HG03520 (cell line): ENCODE measurements around the gene NELFCD.
A peak's percentile ranks its signal among the peaks of the same experiment; 100 is the strongest.
"Not testable (repeated sequence)": the region's sequence is repeated elsewhere in the genome, so short reads cannot be mapped to it uniquely, and the experiment has no call there.

ENCODE experiments used
- ATAC-seq: cut with Tn5 transposase; IDR thresholded peaks from one replicate; pipeline ENCODE4 v1.9.1; 2021; ENCODE audit warnings: mild to moderate bottlenecking, moderate library complexity; ENCODE audit not compliant: unreplicated experiment

The NELFCD gene

DNA sequence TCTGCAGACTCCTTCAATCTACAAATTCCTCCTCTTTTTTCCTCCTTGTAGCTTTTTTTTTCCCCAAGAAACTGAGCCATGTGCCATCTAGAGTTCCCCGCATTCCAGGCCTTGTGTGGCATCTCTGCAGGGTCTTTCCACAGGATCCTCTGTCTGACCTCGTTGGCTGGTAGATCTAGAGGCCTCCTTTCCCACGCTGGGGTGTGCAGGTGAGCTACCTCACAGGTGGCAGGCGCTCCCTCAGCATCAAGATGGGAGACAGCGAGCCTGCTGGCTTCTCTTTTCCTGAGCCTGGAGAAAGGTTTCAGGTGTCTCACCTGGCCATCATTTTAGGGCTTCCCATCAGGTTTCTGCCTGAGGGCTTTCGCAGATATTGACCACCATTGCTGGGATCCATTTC lies 9.6 kb upstream of the NELFCD start:
- no peak for ATAC-seq

DNA sequence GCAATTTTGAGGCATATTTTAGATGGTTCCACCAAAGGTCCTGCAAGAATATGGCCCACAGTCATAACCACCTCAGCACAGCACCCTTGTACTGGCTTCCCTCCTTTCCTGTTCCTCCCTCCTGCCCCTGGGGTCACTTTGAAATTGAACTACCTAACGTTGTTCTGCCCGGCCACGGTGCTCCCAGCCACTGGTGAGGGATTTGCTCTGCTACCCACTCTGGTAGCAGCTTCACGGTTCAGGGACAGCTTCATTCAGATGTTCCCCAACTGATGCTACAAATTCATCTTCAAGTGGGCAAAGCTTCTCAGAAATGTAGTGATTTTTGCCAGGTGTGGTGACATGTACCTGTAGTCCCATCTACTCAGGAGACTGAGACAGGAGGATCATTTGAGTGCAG lies 7.9 kb upstream of the NELFCD start:
- ATAC-seq, result no peak

DNA sequence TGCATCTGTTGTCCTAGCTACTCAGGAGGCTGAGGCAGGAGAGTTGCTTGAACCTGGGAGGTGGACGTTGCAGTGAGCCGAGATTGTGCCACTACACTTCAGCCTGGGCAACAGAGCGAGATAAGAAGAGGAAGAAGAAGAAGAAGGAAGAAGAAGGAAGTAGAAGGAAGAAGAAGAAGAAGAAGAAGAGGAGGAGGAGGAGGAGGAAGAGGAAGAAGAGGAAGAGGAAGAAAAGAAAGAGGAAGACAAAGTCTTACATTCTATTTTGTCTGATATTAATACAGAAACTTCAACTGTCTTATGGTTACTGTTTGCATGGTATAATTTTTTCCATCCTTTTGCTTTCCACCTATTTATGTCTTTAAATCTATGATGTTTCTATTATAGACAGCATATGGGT lies 7.2 kb upstream of the NELFCD start:
- no peak for ATAC-seq

DNA sequence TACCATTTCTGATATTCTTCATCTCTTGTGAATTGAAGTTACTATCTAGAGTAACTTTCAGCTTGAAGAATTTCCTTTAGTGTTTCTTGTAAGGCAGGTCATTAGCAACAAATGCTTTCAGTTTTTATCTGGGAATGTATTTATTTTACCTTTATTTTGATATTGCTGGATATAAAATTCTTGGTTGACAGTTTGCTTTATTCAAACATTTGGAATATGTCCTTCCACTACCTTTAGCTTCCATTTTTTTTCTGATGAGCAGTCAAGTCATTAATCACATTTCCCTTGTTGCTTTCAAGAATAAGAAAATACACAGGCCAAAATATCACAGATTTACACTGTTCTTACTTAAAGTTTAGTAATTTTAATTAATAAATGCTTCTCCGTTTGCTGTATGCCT lies 5.7 kb upstream of the NELFCD start:
- ATAC-seq, result no peak

DNA sequence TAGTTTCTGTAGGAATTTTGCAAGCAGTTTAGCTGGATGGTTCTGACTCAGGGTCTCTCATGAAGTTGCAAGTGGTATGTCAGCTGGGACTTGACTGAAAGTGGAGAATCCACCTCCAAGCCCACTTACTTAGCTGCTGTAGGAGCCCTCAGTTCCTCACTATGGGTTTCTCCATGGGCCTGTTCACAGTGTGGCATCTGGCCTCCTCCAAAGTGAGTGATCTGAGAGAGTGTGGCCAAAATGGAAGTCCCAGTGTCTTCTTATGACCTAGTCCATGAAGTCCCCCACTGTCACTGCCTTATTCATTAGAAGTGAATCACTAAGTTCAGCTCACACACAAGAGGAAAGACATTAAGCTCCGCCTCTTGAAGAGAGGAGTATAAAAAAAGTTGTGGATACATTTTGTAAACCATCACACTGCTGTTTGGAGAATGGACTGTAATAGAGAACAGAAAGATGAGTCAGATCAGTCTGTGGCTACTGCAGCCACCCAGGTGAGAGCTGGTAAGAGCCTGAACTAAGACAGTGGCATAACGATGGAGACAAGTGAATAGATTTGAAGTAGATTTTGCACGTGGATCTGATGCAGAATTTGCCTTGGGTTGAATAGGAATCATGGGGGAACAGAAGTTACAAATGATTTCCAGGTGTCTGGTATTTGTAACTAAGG lies 4.9 kb upstream of the NELFCD start:
- no peak for ATAC-seq

DNA sequence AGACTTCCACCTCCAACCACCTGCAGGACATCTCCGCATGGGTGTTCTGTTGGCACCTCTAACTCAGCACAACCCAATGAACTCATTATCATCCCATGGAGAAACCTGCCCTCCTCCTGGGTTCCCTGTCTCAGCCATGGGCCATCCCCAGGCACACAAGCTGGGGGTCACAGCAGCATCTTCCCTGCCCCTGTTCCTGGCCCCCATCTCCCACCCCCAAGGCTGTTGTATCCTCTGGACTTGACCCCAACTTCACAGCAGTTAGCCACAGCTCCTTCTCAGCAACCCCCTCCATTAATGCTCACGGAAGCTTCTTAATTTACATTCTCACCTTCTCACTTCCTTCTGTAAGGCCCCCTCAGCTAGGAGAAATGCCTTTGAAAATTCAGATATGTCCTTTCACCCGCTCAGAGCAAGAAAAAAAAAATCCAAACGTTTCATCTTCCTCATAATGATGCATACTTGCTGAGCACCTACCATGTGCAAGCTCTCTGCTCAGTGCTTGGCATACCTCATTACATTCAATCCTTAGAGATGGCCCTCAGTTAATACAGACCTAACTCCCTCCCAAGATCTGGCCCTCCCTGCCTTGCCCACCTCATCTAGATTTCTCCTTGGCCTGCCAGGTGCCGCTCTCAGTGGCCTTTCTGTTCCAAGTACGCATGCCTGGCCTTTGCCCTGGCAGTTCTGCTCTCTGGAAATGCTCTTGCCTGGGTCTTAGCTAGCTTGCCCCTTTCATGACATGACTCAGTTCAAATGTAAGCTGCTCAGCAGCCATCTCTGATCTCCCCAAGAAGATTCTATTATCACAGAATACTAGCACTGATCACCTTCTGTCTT lies 2.5 kb upstream of the NELFCD start:
- ATAC-seq, result no peak

DNA sequence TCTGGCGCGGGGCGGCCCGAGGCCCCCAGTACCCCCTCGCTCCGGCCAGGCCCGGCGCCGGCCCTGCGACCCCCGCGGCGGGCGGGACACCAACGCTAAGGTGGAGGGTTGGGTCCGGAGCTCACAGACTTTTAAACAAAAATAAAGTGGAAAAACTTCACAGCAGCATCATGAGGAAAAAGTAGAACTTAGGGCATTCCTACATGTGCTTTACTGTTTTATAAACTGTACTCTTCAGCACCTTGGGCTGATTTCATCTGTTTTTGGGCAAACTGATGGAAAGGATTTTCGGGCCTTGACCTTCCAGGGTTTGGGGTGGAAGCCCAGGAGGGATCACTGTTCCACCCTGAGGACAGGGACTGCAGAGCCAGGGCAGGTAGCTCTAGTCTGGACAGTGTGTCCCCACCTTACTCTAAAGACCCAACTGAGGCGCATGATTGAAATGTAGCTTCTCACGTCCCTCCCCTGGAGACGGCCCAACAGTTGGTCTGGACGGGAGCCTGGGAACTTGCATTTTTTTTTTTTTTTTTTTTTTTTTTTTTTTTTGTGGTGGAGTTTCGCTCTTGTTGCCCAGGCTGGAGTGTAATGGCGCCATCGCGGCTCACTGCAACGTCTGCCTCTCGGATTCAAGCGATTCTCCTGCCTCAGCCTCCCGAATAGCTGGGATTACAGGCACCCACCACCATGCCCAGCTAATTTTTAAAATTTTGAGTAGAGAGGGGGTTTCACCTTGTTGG lies 740 bp downstream of the NELFCD start:
- peak; percentile 3 for ATAC-seq

DNA sequence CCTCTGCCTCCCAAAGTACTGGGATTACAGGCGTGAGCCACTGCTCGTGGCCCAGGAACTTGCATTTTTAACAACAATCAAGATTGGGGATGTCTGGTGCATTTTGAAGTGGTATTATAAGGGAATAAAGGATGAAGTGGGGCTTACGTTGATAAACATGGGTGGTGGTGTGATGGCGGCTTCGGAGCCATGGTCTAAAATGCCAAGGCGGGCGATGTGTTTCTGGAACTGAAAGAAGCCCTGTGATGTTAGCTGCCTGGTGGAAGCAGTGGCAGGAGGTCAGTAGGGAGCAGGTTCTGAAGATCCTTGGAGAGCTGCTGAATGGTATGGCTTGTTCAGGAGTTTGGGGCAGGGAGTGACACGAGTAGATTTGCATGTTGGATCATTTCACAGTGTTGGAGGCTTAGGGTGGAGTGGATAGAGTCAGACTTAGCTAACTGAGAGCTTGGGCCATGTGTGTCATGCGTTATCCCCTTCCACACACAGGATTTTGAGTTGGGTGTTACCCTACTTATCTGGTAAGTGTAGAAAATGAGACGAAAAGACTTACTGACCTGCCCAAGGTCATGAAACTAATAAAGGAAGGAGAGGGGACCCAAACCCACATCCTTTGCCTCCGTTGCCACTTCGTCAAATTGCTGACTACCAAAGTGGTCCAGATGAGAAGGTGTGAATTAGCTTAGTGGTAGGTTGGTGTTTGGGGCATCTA lies 1.5 kb downstream of the NELFCD start:
- ATAC-seq, result no peak

DNA sequence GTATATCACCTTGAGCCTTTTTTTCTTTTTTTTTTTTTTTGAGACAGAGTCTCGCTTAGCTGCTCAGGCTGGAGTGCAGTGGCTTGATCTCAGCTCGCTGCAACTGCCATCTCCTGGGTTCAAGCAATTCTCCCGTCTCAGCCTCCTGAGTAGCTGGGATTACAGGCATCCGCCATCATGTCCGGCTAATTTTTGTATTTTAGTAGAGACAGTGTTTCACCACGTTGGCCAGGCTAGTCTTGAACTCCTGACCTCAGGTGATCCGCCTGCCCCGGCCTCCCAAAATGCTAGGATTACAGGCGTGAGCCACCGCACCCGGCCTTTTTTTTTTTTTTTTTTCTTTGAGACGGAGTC lies 2.0 kb downstream of the NELFCD start:
- ATAC-seq, result not testable (repeated sequence)

DNA sequence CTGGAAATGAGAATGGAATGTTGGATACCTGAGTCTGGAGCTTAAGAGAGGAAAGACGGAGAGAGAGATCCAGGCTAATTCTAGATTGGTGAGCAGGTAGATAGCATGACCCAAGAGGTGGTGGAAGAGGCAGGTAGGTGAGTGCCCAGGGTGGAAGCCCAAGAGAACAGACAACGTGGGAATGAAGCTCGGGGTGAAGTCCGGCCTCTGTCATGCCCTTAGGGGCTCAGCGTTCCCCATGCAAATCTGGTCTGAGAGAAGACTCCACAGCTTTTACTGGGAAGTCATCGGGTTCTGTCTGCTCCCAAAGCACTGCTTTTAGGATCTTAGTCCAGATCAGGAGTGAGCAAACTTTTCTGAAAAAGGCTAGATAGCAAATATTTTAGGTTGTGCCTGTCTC lies 3.6 kb downstream of the NELFCD start:
- no peak for ATAC-seq

DNA sequence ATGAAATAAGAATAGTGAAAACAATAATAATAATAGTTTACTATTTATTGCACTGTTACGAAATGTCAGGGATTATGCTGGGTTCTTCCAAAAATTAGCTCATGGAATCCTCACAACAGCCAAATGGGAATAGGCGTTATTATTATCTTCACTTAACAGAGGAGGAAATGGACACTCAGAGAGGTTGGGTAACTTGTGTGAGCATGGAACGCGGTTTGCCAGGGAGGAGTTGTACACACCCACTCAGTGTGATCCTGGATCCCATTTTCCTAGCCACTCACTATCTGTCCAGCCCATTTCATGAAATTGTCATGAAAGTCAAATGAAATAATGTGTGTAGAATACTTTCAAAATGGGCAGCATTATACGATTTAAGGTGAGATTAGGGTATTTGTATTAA lies 4.6 kb downstream of the NELFCD start:
- ATAC-seq, result no peak

DNA sequence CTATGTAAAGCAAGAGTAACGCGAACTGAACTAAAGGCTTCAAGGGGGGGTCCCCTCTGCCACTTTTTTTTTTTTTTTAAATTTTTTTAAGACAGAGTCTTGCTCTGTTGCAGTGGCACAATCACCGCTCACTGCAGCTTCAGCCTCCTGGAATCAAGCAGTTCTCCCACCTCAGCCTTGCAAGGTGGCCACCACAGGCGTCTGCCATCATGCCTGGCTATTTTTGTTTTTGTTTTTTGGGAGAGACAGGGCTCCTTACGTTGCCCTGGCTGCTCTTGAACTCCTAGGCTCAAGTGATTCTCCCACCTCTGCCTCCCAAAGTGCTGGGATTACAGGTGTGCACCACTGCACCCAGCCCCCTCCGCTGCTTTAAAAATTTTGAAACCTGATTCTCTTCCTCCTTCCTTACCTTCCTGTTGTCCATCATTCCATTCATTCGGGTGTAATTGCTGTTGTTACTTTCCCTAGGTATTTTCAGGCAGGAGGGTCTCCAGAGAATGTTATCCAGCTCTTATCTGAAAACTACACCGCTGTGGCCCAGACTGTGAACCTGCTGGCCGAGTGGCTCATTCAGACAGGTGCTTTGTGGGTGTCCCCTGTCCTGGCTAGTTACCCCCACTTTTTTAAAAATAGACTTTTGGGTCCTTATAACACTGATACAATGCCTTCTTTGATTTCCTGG lies 5.4 kb downstream of the NELFCD start:
- ATAC-seq, result no peak

DNA sequence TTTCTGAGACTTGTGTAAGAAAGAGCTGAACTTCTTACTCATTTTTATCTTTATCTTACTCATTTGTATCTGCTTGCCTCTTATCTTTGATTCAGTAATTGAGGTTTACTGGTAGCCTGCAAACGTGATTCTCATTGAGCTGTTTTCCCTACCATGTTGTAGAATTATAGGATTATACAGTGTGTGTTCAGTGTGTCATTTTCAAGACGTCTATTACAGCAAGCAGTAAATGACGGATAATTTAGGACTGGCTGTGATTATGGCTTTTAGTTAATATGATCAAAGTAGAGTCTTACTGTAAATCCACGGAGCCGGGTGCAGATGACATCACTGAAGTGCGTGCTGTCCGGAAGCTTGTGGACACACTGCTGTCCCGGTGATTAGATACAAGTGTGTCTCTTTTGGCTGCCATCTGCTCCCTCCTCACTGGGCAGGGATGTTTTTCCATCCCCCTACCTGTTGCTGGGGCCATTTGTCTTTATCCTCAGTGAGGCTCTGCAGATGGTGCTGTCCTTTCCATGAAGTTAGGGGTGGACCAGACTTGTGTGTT lies 6.0 kb downstream of the NELFCD start:
- no peak for ATAC-seq

DNA sequence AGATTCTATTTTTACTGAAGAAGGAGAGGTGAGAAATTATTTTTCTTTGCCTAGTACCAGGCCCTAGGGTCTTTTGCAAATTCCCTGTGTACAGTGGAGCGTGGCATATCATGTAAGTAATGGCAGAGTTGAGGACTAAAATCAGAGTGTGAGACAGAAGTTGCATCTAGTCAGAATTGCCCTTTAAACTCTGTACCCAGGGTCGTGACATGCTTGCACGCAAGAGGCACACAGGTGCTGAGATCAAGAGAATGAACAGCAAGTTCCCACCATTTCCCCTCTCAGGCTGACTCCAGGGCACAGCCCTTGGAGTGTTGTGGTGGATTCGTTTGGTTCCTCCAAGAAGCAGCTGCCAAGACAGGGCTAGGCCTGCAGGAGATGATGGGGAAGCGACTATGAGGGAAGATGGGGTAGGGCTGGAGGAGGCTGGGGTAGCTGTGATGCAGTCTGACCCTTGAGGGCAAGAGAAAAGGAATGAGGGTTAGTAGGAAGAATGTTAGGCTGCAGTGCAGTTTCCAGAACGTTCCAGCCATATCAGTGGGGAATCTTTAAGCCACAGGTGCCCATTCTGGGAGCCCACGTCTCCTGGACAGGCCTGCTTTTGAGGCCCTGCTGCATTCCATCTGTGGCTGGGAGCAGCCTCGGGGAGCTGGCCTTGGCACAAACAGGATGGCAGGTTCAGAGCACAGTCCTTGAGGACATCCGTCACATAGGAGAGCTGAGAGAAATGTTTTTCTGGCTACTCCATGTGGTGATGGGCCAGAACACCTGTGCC lies 6.9 kb downstream of the NELFCD start:
- ATAC-seq, result no peak

DNA sequence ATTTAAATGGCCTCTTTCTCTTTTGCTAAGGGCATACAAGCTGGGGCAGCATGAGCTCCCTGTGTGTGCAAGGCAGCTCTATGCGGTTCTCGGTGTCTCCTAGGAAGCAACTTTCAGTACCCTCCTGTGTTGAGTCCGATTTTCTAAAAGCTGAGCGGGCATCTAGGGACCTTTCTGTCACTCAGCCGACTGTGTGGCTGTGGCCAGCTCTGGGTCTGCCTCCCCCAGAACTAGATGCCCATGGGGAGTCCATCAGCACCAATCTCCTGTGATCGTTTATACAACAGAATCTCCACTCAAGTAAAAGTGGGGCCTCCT lies 7.5 kb downstream of the NELFCD start:
- ATAC-seq, result no peak

DNA sequence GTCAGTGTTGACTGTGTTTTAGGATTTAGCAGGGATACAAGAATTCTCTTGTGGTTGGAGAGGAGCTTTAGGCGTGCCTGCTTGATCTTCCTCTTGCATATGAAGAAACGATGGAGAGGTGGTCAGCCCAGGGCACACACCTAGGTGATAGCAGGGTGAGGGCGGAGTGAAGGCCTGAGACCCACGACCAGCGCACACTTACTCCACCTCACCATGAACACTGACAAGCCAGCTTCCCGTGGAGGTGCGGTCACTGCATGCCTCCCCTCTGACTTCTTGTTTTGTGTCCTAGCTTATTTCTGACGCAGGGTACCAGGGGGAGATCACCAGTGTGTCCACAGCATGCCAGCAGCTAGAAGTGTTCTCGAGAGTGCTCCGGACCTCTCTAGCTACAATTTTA lies 8.1 kb downstream of the NELFCD start:
- ATAC-seq, result no peak

DNA sequence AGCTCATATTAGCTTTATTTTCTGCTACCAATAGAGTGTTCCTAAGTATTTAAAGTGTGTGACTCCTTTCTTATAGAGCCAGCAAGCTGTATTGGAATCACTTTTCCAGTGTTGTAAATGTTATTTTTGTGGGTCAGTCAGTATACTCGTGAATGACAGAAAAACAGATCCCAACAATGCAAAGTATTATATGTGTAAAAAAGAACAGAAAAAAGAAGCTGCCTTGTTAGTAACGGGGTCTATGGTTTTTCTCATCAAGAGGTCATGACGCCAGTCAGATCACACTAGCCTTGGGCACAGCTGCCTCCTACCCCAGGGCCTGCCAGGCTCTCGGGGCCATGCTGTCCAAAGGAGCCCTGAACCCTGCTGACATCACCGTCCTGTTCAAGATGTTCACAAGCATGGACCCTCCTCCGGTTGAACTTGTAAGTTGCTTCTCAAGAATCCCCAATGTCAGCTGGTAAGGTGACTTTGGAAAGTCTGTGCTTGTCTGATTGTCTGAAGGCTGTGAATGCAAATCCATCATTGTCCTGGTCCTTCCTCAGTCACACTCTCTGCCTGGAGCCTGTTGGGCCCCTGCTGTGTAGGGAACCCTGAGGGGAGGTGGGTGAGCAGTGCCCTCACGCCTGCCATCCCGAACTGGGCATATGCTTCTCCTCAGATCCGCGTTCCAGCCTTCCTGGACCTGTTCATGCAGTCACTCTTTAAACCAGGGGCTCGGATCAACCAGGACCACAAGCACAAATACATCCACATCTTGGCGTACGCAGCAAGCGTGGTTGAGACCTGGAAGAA lies 9.8 kb downstream of the NELFCD start:
- no peak for ATAC-seq

DNA sequence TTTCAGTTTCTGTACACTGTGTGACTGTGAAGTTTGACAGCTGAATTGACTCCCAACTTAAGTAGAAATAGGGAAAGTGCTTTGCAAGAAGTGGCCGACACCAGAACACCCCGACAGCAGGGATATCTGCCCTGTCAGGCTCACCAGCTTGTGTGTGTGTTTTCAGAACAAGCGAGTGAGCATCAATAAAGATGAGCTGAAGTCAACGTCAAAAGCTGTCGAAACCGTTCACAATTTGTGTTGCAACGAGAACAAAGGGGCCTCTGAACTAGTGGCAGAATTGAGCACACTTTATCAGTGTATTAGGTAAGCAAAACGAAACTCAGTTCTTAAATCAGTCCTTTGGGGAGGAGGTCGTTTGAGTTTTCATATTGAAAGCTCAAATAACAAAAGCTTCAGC lies 10.7 kb downstream of the NELFCD start:
- ATAC-seq, result no peak

DNA sequence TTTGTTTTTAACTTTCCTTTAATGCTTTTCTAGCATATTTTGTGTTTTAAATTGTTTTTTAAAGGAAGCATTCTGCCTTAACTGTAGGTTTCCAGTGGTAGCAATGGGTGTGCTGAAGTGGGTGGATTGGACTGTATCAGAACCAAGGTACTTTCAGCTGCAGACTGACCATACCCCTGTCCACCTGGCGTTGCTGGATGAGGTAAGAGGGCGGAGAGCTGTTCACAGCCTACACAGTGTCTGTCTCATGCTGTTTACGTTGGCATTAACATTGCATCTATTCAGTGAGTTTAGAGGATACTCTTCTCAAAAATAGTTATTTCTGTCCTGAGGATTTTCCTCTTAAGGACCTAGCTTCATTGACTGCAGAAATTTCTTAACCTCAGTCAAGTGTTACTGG lies 11.9 kb downstream of the NELFCD start:
- ATAC-seq, result no peak
